HG03575 (cell line): ENCODE measurements around the gene ZNF507.
"Not testable (repeated sequence)": the region's sequence is repeated elsewhere in the genome, so short reads cannot be mapped to it uniquely, and the experiment has no call there.

ENCODE experiments used
- ATAC-seq: cut with Tn5 transposase; IDR thresholded peaks from one replicate; pipeline ENCODE4 v1.9.1; 2021; ENCODE audit not compliant: unreplicated experiment, insufficient number of reproducible peaks, low FRiP score; ENCODE audit errors: extremely low read depth

ZNF507 gene

GRCh38 chr19:32404213-32404932 lies 59.0 kb downstream of the ZNF507 start:
- ATAC-seq, result no peak

DNA sequence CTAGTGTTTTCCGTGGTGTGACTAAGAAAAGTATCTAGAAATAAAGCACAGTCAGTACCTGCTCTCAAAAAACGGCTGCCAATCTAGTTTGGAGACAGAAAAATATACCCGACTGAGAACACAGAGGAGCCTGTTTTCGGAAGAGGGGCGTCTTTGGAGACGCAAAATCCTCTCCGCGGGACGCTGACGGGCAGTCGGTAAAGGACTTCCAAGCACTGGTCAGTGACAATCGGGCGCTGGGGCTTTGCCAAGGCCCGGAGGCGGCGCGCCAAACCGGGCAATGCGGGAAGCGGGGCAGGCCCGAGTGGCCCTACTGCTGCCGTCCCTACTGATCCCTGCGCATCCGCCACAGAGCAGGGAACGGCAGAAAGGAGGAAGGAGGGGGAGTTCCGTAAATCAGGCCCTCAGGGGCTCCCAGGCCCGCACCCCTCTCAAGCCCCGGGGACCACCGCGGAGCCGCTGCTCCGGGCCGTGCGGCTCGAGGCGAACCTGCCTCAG lies 59.6 kb downstream of the ZNF507 start:
- ATAC-seq, result no peak

DNA sequence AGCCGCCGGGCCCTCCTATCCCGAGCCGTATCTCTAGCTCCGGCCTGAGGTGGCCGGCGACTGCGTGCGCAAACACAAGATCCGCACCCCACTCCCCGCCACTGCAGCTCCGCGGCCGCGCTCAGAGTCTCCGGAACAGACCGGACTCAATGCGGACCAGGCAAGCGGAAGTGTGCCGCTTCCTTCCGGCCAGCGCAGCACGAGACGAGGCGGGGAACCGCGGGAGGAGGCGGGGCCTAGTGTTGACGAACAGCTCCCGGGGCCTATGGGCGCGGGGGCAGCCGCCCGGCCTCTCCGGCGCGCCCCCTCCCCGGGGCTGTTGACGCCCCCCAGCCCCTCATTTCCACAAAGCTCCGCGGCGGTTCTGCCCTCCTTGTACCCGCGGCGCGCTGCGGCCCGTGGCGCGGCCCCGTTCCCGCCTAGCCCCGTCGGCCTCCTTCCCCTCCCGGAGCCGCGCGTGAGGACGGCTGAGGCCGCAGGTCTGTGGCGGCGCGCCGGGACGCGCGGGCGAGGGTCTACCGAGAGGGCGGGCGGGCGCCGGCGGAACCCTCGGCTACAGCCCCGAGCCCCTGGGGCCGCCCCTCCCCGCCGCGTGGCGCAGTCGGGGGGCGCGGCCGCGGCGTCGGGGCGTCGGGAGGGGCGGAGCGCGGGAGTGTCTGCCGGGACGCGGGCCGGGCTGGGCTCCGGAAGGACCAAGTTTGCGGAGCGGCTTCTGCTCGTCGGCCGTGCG lies 60.2 kb downstream of the ZNF507 start, which contains the start of gene DPY19L3:
DPY19L3 (plus strand) TSS at position 340 of the 730 bp plus-strand sequence. CDS start 2,484 bp downstream, outside the sequence.
- ATAC-seq, result peak; percentile 70

- ATAC-seq, result no peak
Observed at GRCh38 chr19:32406161-32407003, 61.0 kb downstream of the ZNF507 start.

GRCh38 chr19:32407004-32407992 lies 61.9 kb downstream of the ZNF507 start:
- ATAC-seq, result no peak

- ATAC-seq, result no peak
Observed at GRCh38 chr19:32415246-32415645, 69.8 kb downstream of the ZNF507 start.

GRCh38 chr19:32415669-32416068 lies 70.3 kb downstream of the ZNF507 start:
- ATAC-seq, result no peak

GRCh38 chr19:32416749-32417456 lies 71.5 kb downstream of the ZNF507 start:
- no peak for ATAC-seq

DNA sequence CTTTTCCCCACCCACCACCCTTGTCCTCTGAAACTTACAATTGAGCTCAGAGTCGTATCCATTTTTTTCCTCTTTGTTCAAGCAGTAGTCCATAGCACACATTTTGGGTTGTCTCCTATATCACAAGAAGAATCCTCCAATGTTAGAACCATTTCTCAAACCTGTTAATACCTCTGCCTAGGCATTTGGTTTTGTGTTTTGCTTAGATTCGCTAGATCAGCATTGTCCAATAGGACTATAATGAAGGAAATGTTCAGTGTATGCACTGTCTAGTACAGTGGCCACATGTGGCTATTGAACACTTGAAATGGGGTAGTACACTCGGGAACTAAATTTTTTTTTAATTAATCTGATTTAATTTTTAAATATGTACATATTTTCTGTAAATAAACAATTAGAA lies 72.7 kb downstream of the ZNF507 start:
- no peak for ATAC-seq

GRCh38 chr19:32421589-32422361 lies 76.4 kb downstream of the ZNF507 start:
- no peak for ATAC-seq

GRCh38 chr19:32422435-32422834 lies 77.0 kb downstream of the ZNF507 start:
- no peak for ATAC-seq

- not testable (repeated sequence) for ATAC-seq
Observed at GRCh38 chr19:32423944-32424343, 78.5 kb downstream of the ZNF507 start.

- no peak for ATAC-seq
Observed at GRCh38 chr19:32427536-32427935, 82.1 kb downstream of the ZNF507 start.

DNA sequence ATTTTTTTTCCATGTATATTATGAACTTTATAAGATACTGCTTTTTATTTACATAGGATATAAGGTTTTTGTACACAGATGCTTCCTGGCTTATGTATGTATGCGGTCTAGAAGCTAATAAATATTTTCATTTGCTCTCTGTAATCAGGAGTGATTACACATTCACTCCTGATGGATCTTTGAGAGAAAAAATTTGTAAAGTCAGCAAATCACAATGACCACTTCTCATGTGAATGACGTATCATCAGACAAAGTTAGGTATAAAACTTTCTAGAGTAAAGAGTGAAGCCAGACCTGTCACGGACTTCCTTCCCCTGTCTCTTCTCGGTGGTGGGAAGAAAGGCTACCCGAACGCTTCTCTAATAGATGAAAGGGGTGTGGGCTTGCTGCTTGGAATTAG lies 91.3 kb downstream of the ZNF507 start:
- ATAC-seq, result no peak

DNA sequence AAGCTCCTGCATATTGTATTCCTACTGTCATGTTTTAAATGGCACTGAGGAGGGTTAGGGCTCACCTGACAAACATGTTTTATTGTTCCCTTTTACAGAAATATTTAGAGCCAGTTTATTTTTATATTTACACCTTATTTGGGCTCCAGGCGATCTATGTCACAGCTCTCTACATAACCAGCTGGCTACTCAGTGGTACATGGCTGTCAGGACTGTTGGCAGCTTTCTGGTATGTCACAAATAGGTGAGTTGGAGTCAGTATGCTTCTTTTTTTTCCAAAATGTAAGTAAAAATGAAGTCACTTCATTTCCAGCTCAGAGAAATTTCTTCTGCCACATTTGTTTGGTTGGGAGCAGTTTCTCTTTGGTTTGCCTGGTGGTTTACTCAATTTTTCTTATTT lies 91.7 kb downstream of the ZNF507 start:
- no peak for ATAC-seq
